Lower leg skin (tissue), 3 donors: Measurements from ENCODE around the gene ARHGAP15.

Source experiments
- POLR2A ChIP-seq, 2 donors: fragments of 450-650 bp; IDR thresholded peaks; one replicate each; pipeline ENCODE4 v1.6.1; 2016 to 2017; ENCODE audit warnings: antibody characterized with exemption in 2 of 2, mild to moderate bottlenecking in 1 of 2, moderate library complexity in 1 of 2
- TF ChIP-seq, protein P1 (sequence below), 3 donors: fragments of 450-650 bp; IDR thresholded peaks; one replicate each; pipeline ENCODE4 v1.5.1; 2016; ENCODE audit warnings: antibody characterized with exemption in 3 of 3, mild to moderate bottlenecking in 3 of 3, moderate library complexity in 2 of 3

DNA sequence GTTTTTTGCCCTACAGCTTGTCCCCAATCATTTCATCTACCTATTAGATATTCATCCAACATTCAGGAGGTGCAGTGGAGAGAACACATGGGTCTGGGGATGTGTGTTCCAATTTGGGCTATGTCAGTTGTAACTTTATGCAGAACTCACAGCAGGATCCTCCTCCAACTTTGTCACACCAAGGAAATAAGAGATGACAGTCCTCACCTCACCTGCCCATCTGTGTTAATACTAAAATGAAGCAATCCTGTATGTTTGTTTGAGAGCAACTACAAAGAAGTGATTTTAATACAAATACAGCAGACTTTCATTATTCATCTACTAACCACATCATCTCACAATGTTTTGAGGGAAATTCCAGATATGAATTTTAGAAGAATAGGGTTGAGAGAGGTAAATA is 126.7 kb downstream of the ARHGAP15 start:
- TF ChIP-seq POLR2A (IDR thresholded peaks at IDR 0.05): no peak
- TF ChIP-seq, protein P1, sequence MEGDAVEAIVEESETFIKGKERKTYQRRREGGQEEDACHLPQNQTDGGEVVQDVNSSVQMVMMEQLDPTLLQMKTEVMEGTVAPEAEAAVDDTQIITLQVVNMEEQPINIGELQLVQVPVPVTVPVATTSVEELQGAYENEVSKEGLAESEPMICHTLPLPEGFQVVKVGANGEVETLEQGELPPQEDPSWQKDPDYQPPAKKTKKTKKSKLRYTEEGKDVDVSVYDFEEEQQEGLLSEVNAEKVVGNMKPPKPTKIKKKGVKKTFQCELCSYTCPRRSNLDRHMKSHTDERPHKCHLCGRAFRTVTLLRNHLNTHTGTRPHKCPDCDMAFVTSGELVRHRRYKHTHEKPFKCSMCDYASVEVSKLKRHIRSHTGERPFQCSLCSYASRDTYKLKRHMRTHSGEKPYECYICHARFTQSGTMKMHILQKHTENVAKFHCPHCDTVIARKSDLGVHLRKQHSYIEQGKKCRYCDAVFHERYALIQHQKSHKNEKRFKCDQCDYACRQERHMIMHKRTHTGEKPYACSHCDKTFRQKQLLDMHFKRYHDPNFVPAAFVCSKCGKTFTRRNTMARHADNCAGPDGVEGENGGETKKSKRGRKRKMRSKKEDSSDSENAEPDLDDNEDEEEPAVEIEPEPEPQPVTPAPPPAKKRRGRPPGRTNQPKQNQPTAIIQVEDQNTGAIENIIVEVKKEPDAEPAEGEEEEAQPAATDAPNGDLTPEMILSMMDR (IDR thresholded peaks at IDR 0.05): no peak
